Central memory CD4-positive, alpha-beta T cell (primary cell): ENCODE results near the gene CD96.

Experiments used
- DNase-seq: peaks from one replicate; pipeline ENCODE4 v3.0.0; 2022

Gene CD96

GRCh38 chr3:111677007-111677392 is 135.0 kb downstream of the CD96 start:
- DNase-seq = no peak

DNA sequence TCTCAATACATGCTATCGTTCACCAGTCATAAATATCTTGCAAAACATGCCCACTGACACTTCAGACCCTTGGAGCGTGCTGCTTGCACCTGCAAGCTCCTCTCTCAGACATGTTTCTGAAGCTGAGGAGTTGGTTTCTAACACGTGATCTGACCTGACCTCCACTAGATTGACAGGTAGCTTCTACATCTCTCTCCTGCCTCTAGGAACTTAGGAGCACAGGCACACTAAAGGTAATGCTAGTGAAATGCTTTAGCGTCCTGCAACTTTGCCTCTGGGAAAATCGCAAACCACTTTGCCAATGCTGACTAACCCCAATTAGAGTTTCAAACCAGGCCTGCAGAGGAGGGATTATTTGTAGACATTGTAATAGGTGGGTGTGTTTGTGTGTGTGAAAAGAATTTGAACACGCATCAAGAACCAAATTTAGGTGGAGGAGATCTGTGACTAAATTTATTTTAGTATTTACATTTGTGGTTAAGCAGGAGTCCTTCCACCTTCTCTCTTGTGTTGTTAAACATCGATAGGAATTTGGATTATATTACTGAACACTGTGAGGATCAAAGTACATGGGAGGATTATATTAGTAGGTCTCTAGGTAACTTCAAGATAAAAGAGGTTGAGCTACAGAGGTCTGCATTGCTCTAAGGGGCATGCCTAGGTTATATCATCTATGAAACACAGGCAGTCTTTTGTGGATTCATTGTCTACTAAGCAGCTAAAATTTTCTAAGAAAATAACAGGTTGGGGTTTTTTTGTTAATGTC is 139.8 kb downstream of the CD96 start:
- no peak for DNase-seq

GRCh38 chr3:111684640-111685039 is 142.6 kb downstream of the CD96 start:
- no peak for DNase-seq

DNA sequence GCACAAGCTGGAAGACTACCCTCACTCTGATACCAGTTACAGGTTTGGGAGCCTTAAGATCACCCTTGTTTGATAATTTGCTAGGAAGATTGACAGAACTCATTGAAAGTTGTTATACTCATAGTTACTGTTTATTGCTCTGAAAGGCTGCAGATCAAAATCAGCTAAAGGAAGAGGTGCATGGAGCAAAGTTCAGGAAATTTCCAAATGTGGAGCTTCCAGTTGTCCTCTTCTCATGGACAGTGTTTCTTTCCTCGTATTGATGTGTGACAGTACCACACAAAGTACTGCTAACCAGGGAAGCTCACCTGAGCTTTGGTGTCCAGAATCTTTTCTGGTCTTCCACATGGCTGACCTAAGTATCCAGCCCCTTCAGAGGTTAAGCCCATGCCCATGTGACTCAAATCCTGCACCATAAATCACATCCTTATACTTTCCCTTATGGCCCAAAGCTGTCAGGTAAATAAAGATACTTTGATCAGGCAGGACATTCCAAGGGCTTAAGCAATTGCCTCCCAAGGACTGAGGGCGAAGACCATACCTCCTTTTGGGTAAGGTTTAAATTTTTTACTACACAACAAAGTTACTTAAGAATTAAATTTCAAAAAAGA is 146.3 kb downstream of the CD96 start:
- no peak for DNase-seq

- DNase-seq = no peak
These were observed 148.2 kb downstream of the CD96 start for GRCh38 chr3:111690242-111690641.

GRCh38 chr3:111691293-111691909 is 149.4 kb downstream of the CD96 start:
- DNase-seq = peak; percentile 25

- DNase-seq = no peak
These were observed 150.9 kb downstream of the CD96 start for GRCh38 chr3:111692593-111693552.

- no peak for DNase-seq
These were observed 152.5 kb downstream of the CD96 start for GRCh38 chr3:111694471-111694870.

- no peak for DNase-seq
These were observed 153.7 kb downstream of the CD96 start for GRCh38 chr3:111695636-111696117.

GRCh38 chr3:111700054-111700453 is 158.1 kb downstream of the CD96 start:
- DNase-seq = no peak

DNA sequence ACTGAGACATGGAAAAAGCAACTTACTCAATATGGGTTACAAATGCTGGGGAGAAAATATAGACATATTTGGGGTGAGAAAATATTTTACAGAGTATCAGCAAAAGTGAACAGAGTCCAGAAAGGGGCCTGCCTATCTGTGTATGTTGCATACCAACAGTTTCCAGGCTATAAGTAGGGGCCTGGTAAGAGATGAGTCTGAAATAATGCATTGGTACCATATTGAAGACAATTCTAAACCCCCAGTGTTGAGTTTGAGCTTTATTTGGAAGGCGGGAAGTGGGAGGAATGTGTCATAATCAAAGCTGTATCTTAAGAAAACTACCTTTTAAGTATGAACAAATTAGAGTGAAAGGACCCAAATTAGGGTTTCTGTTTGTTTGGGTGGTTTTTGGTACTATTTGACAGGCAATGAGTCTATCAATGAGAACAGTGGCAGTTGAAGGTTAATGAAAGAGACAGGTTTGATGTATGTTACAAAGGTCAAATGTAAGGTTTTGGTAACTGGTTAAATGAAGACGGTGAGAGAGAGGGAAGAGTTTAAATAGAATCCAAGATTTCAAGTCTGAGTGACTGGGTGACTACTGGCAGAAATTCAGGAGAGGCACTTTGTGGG is 159.4 kb downstream of the CD96 start:
- DNase-seq = no peak
